Keratinocyte (primary cell): ENCODE measurements around the gene MTUS2. TPM values are rescaled to one million over a fixed set of nuclear protein-coding genes. Genes with fewer than 3 reads are reported as not detected.

Experiments used
- DNase-seq: peaks from one replicate; pipeline ENCODE4 v3.0.0-alpha.2; 2011; ENCODE audit warnings: low read depth, missing footprints, low spot score
- FAIRE-seq: peaks from 2 replicates; lab custom pipeline; 2011; peaks lifted over from hg19 to GRCh38; lab: Jason Lieb, UNC
- H2AFZ ChIP-seq: 2 replicates; pipeline ENCODE4 v1.6.0; 2012; ENCODE audit warnings: low read length, control low read depth, inconsistent platforms; ENCODE audit not compliant: control insufficient read depth
- H3K27ac ChIP-seq: 2 replicates; pipeline ENCODE4 v1.5.1; 2011; ENCODE audit warnings: low read length; ENCODE audit not compliant: control insufficient read depth, insufficient read depth
- H3K27me3 ChIP-seq: 3 replicates; pipeline ENCODE4 v1.6.0; 2011; ENCODE audit warnings: low read length; ENCODE audit not compliant: control insufficient read depth, insufficient read depth; ENCODE audit errors: extremely low read depth
- H3K36me3 ChIP-seq, 2 experiments: 2 replicates in 1 of 2; 3 replicates in 1 of 2; pipeline ENCODE4 v1.5.1; 2011; ENCODE audit warnings: low read length in 2 of 2, mild to moderate bottlenecking in 1 of 2; ENCODE audit not compliant: control insufficient read depth in 2 of 2, insufficient read depth in 2 of 2; ENCODE audit errors: extremely low read depth in 1 of 2
- H3K4me1 ChIP-seq: 3 replicates; pipeline ENCODE4 v1.5.1; 2011; ENCODE audit warnings: low read length; ENCODE audit not compliant: control insufficient read depth, insufficient read depth; ENCODE audit errors: extremely low read depth
- H3K4me2 ChIP-seq: 3 replicates; pipeline ENCODE4 v1.6.0; 2011; ENCODE audit warnings: low read depth, low read length; ENCODE audit not compliant: control insufficient read depth, insufficient read depth; ENCODE audit errors: extremely low read depth
- H3K4me3 ChIP-seq, 3 experiments: fragments of 200-600 bp in 1 of 3; sonication (generic) in 1 of 3; 2 replicates in 2 of 3; 3 replicates in 1 of 3; pipeline ENCODE4 v1.5.1; 2011 to 2016; ENCODE audit warnings: low read length in 3 of 3, mild to moderate bottlenecking in 3 of 3, control low read depth in 2 of 3, inconsistent platforms in 1 of 3, low read depth in 1 of 3, mixed read lengths in 1 of 3, mixed run types in 1 of 3, moderate library complexity in 1 of 3; ENCODE audit not compliant: control insufficient read depth in 2 of 3, insufficient read depth in 2 of 3; ENCODE audit errors: extremely low read depth in 1 of 3
- H3K79me2 ChIP-seq: 2 replicates; pipeline ENCODE4 v1.6.0; 2012; ENCODE audit warnings: low read length; ENCODE audit not compliant: control insufficient read depth, insufficient read depth
- H3K9ac ChIP-seq: 3 replicates; pipeline ENCODE4 v1.6.0; 2011; ENCODE audit warnings: low read length; ENCODE audit not compliant: control insufficient read depth, insufficient read depth; ENCODE audit errors: extremely low read depth
- H3K9me1 ChIP-seq: 3 replicates; pipeline ENCODE4 v1.6.0; 2011; ENCODE audit warnings: low read length; ENCODE audit not compliant: control insufficient read depth, insufficient read depth; ENCODE audit errors: extremely low read depth
- H3K9me3 ChIP-seq: 2 replicates; pipeline ENCODE4 v1.5.1; 2012; ENCODE audit warnings: low read depth, low read length; ENCODE audit not compliant: control insufficient read depth
- H4K20me1 ChIP-seq: 3 replicates; pipeline ENCODE4 v1.6.0; 2011; ENCODE audit warnings: low read length; ENCODE audit not compliant: control insufficient read depth, insufficient read depth; ENCODE audit errors: extremely low read depth
- EZH2 ChIP-seq: IDR thresholded peaks from one replicate; pipeline ENCODE4 v1.6.1; 2012; ENCODE audit warnings: inconsistent platforms, mild to moderate bottlenecking, low read length, moderate library complexity
- dilution Hi-C: fragments of 300-500 bp; cut with MboI; formaldehyde crosslinking; loops from one replicate; pipeline ENCODE4 v1.7.0; 2020; ENCODE audit warnings: low sequenced_read_pairs; ENCODE audit not compliant: extremely low pct_ligation_motif_present
- polyA plus RNA-seq, 5 experiments: library from polyadenylated mRNA; depleted of rRNA in 3 of 5; stranded (reverse) in 3 of 5; stranded (forward) in 1 of 5; unstranded in 1 of 5; fragments of >200 nt; gene quantifications; 1 replicate in 1 of 5; 2 replicates in 3 of 5; 3 replicates in 1 of 5; pipeline versions ENCODE4 v1.2.1 to v1.2.3, GENCODE V29; 2011 to 2012; ENCODE audit warnings: missing spikeins in 2 of 5, low read depth in 1 of 5, low replicate concordance in 1 of 5
- TF ChIP-seq, protein P1 (sequence below), 3 experiments: IDR thresholded peaks in 1 of 3; conservative IDR thresholded peaks in 1 of 3; optimal IDR thresholded peaks in 1 of 3; 2 replicates in 2 of 3; 3 replicates in 1 of 3; pipeline versions ENCODE3 to v1.5.1; 2011; ENCODE audit warnings: low read length in 3 of 3, mild to moderate bottlenecking in 3 of 3, moderate library complexity in 2 of 3, control low read depth in 1 of 3, inconsistent platforms in 1 of 3; ENCODE audit not compliant: insufficient read depth in 2 of 3; ENCODE audit errors: extremely low read depth in 1 of 3

Gene MTUS2
- polyA plus RNA-seq, 1 donor (not counting 4 experiments of a cell fraction or from before 2014, with no cell fraction given): 0.17 TPM

DNA sequence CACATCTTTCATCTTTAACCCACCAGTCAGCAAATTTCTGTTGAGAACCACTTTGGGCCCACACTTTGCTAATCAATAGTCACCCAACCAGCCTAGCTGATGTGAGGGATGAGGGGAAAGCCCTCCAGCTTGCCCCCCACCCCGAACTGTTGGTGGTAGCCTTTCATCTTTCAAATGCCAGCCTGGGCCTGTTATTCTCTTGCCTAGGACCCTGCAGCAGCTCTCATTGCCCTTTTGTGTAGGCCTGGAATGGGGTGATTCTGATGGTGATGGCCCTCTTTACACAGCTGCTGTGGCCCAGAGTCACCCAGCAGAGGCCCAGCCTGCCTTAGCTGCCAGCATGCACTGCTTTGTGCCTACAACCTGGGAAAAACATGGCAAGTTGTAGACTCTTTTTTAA lies 480.9 kb downstream of the MTUS2 start:
- H3K4me3 ChIP-seq: no peak overlapping the region
- no peaks in the 10 kb centered on the region for H3K4me1 ChIP-seq
- no peak overlapping the region for H3K27ac ChIP-seq
- no peak overlapping the region for H3K4me2 ChIP-seq
- TF ChIP-seq, protein P1, sequence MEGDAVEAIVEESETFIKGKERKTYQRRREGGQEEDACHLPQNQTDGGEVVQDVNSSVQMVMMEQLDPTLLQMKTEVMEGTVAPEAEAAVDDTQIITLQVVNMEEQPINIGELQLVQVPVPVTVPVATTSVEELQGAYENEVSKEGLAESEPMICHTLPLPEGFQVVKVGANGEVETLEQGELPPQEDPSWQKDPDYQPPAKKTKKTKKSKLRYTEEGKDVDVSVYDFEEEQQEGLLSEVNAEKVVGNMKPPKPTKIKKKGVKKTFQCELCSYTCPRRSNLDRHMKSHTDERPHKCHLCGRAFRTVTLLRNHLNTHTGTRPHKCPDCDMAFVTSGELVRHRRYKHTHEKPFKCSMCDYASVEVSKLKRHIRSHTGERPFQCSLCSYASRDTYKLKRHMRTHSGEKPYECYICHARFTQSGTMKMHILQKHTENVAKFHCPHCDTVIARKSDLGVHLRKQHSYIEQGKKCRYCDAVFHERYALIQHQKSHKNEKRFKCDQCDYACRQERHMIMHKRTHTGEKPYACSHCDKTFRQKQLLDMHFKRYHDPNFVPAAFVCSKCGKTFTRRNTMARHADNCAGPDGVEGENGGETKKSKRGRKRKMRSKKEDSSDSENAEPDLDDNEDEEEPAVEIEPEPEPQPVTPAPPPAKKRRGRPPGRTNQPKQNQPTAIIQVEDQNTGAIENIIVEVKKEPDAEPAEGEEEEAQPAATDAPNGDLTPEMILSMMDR (optimal IDR thresholded peaks at IDR 0.05 in 1 of 3, IDR thresholded peaks at IDR 0.05 in 1 of 3, conservative IDR thresholded peaks at IDR 0.05 in 1 of 3; ENCODE audit: extremely low read depth in 1 of 3, insufficient read depth in 2 of 3, low read length in 3 of 3): no peak
- TF ChIP-seq EZH2: no peak
- H3K9me3 ChIP-seq: no peaks in the 10 kb centered on the region
- H4K20me1 ChIP-seq: no peaks in the 10 kb centered on the region
- H3K9ac ChIP-seq: no peak overlapping the region
- FAIRE-seq (no peak), DNase-seq (no peak)
- H2AFZ ChIP-seq: no peak overlapping the region
- H3K79me2 ChIP-seq: no peaks in the 10 kb centered on the region
- dilution Hi-C loops: no loop called here
- H3K27me3 ChIP-seq: no peaks in the 10 kb centered on the region
- no peaks in the 10 kb centered on the region for H3K36me3 ChIP-seq
- no peaks in the 10 kb centered on the region for H3K9me1 ChIP-seq

DNA sequence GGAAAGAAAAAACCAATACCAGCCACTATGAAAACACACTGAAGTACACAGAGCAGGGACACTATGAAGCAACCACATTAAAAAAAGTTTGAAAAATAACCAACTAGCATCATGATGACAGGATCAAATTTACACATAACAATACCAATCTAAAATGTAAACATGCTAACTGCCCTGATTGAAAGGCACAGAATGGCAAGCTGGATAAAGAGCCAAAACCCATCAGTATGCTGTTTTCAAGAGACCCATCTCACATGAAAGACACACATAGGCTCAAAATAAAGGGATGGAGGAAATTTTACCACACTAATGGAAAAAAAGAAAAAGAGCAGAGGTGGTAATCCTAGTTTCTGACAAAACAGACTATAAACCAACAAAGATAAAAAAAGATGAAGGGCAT lies 484.0 kb downstream of the MTUS2 start:
- H2AFZ ChIP-seq: no peak overlapping the region
- dilution Hi-C loops: no loop called here
- no peaks in the 10 kb centered on the region for H4K20me1 ChIP-seq
- FAIRE-seq (no peak), DNase-seq (no peak)
- H3K27me3 ChIP-seq: no peaks in the 10 kb centered on the region
- no peaks in the 10 kb centered on the region for H3K79me2 ChIP-seq
- no peaks in the 10 kb centered on the region for H3K36me3 ChIP-seq
- TF ChIP-seq, protein P1 (optimal IDR thresholded peaks at IDR 0.05 in 1 of 3, IDR thresholded peaks at IDR 0.05 in 1 of 3, conservative IDR thresholded peaks at IDR 0.05 in 1 of 3; ENCODE audit: extremely low read depth in 1 of 3, insufficient read depth in 2 of 3, low read length in 3 of 3): no peak
- no peak for TF ChIP-seq EZH2
- no peaks in the 10 kb centered on the region for H3K9me1 ChIP-seq
- no peak overlapping the region for H3K27ac ChIP-seq
- no peak overlapping the region for H3K4me2 ChIP-seq
- H3K4me1 ChIP-seq: no peaks in the 10 kb centered on the region
- H3K4me3 ChIP-seq: no peak overlapping the region
- H3K9ac ChIP-seq: no peak overlapping the region
- H3K9me3 ChIP-seq: no peaks in the 10 kb centered on the region
